MM.1S (cell line): ENCODE results near the gene SERPINA6.

ENCODE experiments used
- CTCF ChIP-seq: fragments of 300-600 bp; sonication (generic); IDR thresholded peaks from 2 replicates; pipeline ENCODE4 v1.5.1; 2016; ENCODE audit warnings: antibody characterized with exemption, low read length, mixed read lengths
- EZH2 ChIP-seq: fragments of 300-600 bp; sonication (generic); optimal IDR thresholded peaks from 2 replicates; pipeline ENCODE3; 2017; ENCODE audit warnings: low read depth, mild to moderate bottlenecking, antibody characterized with exemption, low read length, mixed read lengths
- EZH2phosphoT487 ChIP-seq: fragments of 300-600 bp; sonication (generic); IDR thresholded peaks from 2 replicates; pipeline ENCODE4 v1.6.1; 2018; ENCODE audit warnings: antibody characterized with exemption, low read length

GRCh38 chr14:94357166-94357565 lies 34.0 kb upstream of the SERPINA6 start:
- TF ChIP-seq CTCF, result no peak
- no peak for TF ChIP-seq EZH2
- TF ChIP-seq EZH2phosphoT487, result no peak
